ENCODE results near the gene DYRK1B.
"Not testable (repeated sequence)": the region's sequence is repeated elsewhere in the genome, so short reads cannot be mapped to it uniquely, and the experiment has no call there.

- not testable (repeated sequence) for TF ChIP-seq CTCF (conservative IDR thresholded peaks at IDR 0.05; ENCODE audit: low read length); EZH2phosphoT487 (IDR thresholded peaks at IDR 0.05; ENCODE audit: borderline replicate concordance, low read depth, low read length)
Measured at GRCh38 chr19:39879796-39880195, 45.8 kb upstream of the DYRK1B start.

All from OCI-LY7 (cell line).